HepG2 (cell line): ENCODE measurements around the gene ANKRD52. TPM values are rescaled to one million over a fixed set of nuclear protein-coding genes. Genes with fewer than 3 reads are reported as not detected.

Experiments
- ATAC-seq: fragments of 200-7000 bp; cut with Tn5 transposase; 3 replicates; pipeline ENCODE4 v1.9.1; 2020; ENCODE audit warnings: mild to moderate bottlenecking, moderate library complexity
- BruUV-seq: library from RNA; stranded (reverse); fragments of 400-500 nt; replicated peaks from 2 replicates; lab custom pipeline; 2021; lab: Mats Ljungman, UMichigan
- CTCF ChIA-PET: fragments of 300-600 bp; formaldehyde crosslinking; extraction: SDS; loops from one replicate; lab custom pipeline; 2021; ENCODE audit warnings: low total read pairs, inconsistent platforms, low intra/inter-chr PET ratio; lab: Yijun Ruan, JAX
- POLR2A ChIA-PET: fragments of 350-600 bp; sonication (Branson Sonifier 250); formaldehyde crosslinking; loops from one replicate; lab custom pipeline; 2020; ENCODE audit warnings: antibody characterized with exemption, inconsistent platforms; lab: Yijun Ruan, JAX
- DNase-seq: peaks from one replicate; pipeline ENCODE4 v3.0.0-alpha.2; 2015; ENCODE audit warnings: low spot score
- FAIRE-seq: peaks from 3 replicates; lab custom pipeline; 2011; peaks lifted over from hg19 to GRCh38; lab: Jason Lieb, UNC
- H2AFZ ChIP-seq: one replicate; pipeline ENCODE4 v1.6.1; 2011; ENCODE audit warnings: low read length, inconsistent platforms
- H3K27ac ChIP-seq: fragments of 300-600 bp; 3 replicates; pipeline ENCODE4 v1.8.0; 2011; ENCODE audit warnings: mixed run types, mild to moderate bottlenecking, mixed read lengths, low read length, inconsistent platforms; ENCODE audit not compliant: insufficient read depth; ENCODE audit errors: extremely low read length
- H3K27me3 ChIP-seq, 2 experiments: fragments of 200-600 bp in 1 of 2; 2 replicates in 1 of 2; 3 replicates in 1 of 2; pipeline versions ENCODE4 v1.6.0 to v1.8.0; 2011; ENCODE audit warnings: low read length in 2 of 2, mild to moderate bottlenecking in 2 of 2, moderate library complexity in 2 of 2, inconsistent platforms in 1 of 2; ENCODE audit not compliant: insufficient read depth in 2 of 2, control insufficient read depth in 1 of 2
- H3K36me3 ChIP-seq, 2 experiments: fragments of 200-600 bp in 1 of 2; replicated peaks in 1 of 2; 2 replicates in 1 of 2; 3 replicates in 1 of 2; pipeline versions ENCODE4 v1.5.1 to v1.8.0; 2011; ENCODE audit warnings: low read length in 2 of 2, inconsistent platforms in 1 of 2; ENCODE audit not compliant: insufficient read depth in 2 of 2, control insufficient read depth in 1 of 2
- H3K4me1 ChIP-seq: 2 replicates; pipeline ENCODE4 v1.5.1; 2012; ENCODE audit warnings: low read length, inconsistent platforms; ENCODE audit not compliant: insufficient read depth
- H3K4me2 ChIP-seq: 2 replicates; pipeline ENCODE4 v1.6.0; 2011; ENCODE audit warnings: low read depth, low read length, inconsistent platforms
- H3K4me3 ChIP-seq, 3 experiments: fragments of 200-600 bp in 1 of 3; sonication (generic), shearing (Covaris generic) in 1 of 3; replicated peaks in 1 of 3; 2 replicates each; pipeline ENCODE4 v1.5.1; 2011 to 2016; ENCODE audit warnings: low read length in 3 of 3, inconsistent platforms in 2 of 3, low read depth in 2 of 3, mild to moderate bottlenecking in 2 of 3, control low read depth in 1 of 3, mixed read lengths in 1 of 3; ENCODE audit not compliant: insufficient read depth in 1 of 3
- H3K79me2 ChIP-seq: one replicate; pipeline ENCODE4 v1.6.1; 2011; ENCODE audit warnings: low read length, inconsistent platforms; ENCODE audit not compliant: insufficient read depth
- H3K9ac ChIP-seq: 2 replicates; pipeline ENCODE4 v1.6.0; 2011; ENCODE audit warnings: mild to moderate bottlenecking, low read depth, low read length, inconsistent platforms; ENCODE audit not compliant: insufficient read depth
- H3K9me3 ChIP-seq: 2 replicates; pipeline ENCODE4 v1.5.1; 2012; ENCODE audit warnings: mild to moderate bottlenecking, low read length
- H4K20me1 ChIP-seq: 2 replicates; pipeline ENCODE4 v1.6.0; 2011; ENCODE audit warnings: inconsistent platforms, mild to moderate bottlenecking, low read length, moderate library complexity; ENCODE audit not compliant: insufficient read depth
- ASH2L ChIP-seq: fragments of 300-600, 200-600 bp; sonication (generic); IDR thresholded peaks from 2 replicates; pipeline ENCODE4 v1.7.0; 2017; ENCODE audit warnings: low read depth, mild to moderate bottlenecking, moderate library complexity, mixed read lengths, low read length; ENCODE audit not compliant: insufficient read length
- DNMT1 ChIP-seq: sonication (generic); formaldehyde crosslinking; IDR thresholded peaks from 2 replicates; pipeline ENCODE4 v1.5.1; 2020; ENCODE audit warnings: mild to moderate bottlenecking, missing genetic modification reagents
- EP300 ChIP-seq, 3 experiments: sonication (generic) in 1 of 3; formaldehyde crosslinking in 1 of 3; IDR thresholded peaks; 2 replicates each; pipeline versions ENCODE4 v1.5.1 to v1.6.1; 2011 to 2020; ENCODE audit warnings: low read depth in 2 of 3, low read length in 2 of 3, borderline replicate concordance in 1 of 3, improper control_type of control experiment in 1 of 3, mild to moderate bottlenecking in 1 of 3, missing genetic modification reagents in 1 of 3, moderate library complexity in 1 of 3
- FOXK1 ChIP-seq: sonication (generic); formaldehyde crosslinking; IDR thresholded peaks from 2 replicates; pipeline ENCODE4 v1.4.0; 2020; ENCODE audit warnings: low read depth, missing genetic modification reagents, borderline replicate concordance
- GATAD2A ChIP-seq: IDR thresholded peaks from 2 replicates; pipeline ENCODE4 v1.6.1; 2016
- HNF4A ChIP-seq: sonication (generic); formaldehyde crosslinking; IDR thresholded peaks from 2 replicates; pipeline ENCODE4 v1.4.0; 2020; ENCODE audit warnings: missing genetic modification reagents
- HNRNPK ChIP-seq: fragments of 200-400 bp; formaldehyde crosslinking; IDR thresholded peaks from 2 replicates; pipeline ENCODE4 v1.6.1; 2018; ENCODE audit warnings: low read length, low read depth, moderate library complexity, mild to moderate bottlenecking; ENCODE audit not compliant: poor library complexity, severe bottlenecking
- MAX ChIP-seq: IDR thresholded peaks from 2 replicates; pipeline ENCODE4 v1.6.1; 2012; ENCODE audit warnings: inconsistent platforms
- MXD4 ChIP-seq: IDR thresholded peaks from 2 replicates; pipeline ENCODE4 v1.6.1; 2016; ENCODE audit warnings: mild to moderate bottlenecking, missing biosample characterization, missing genetic modification reagents
- NCOA2 ChIP-seq: sonication (generic); formaldehyde crosslinking; IDR thresholded peaks from 2 replicates; pipeline ENCODE4 v1.8.0; 2022; ENCODE audit warnings: inconsistent platforms
- NRL ChIP-seq: sonication (generic); formaldehyde crosslinking; IDR thresholded peaks from 2 replicates; pipeline ENCODE4 v1.5.0; 2020; ENCODE audit warnings: missing genetic modification reagents, mild to moderate bottlenecking, moderate library complexity, borderline replicate concordance
- RARA ChIP-seq: IDR thresholded peaks from 2 replicates; pipeline ENCODE4 v1.6.1; 2016; ENCODE audit warnings: missing genetic modification reagents, missing compliant biosample characterization
- SMAD9 ChIP-seq: sonication (generic); formaldehyde crosslinking; IDR thresholded peaks from 2 replicates; pipeline ENCODE4 v1.5.1; 2020; ENCODE audit warnings: mild to moderate bottlenecking, missing genetic modification reagents
- ZNF430 ChIP-seq: sonication (generic); formaldehyde crosslinking; IDR thresholded peaks from 2 replicates; pipeline ENCODE4 v1.9.0; 2021; ENCODE audit warnings: mild to moderate bottlenecking, missing genetic modification reagents
- WGBS: methylation state at CpG from one replicate; pipeline ENCODE4 v1.1.6; 2017; ENCODE audit warnings: low lambda C conversion rate; 5-methylcytosine and 5-hydroxymethylcytosine counted together
- in situ Hi-C: cut with HindIII; loops from 2 replicates; pipeline ENCODE4 v1.10.0; 2017; ENCODE audit warnings: low pct_unique_long_range_greater_than_20kb; ENCODE audit not compliant: extremely low pct_ligation_motif_present
- intact Hi-C: fragments of 100-400 bp; cut with micrococcal nuclease; formaldehyde crosslinking; loops from one replicate; pipeline ENCODE4 v1.10.0; 2022; ENCODE audit not compliant: unreplicated experiment
- polyA plus RNA-seq, 8 experiments: library from polyadenylated mRNA; depleted of rRNA in 3 of 8; stranded (reverse) in 7 of 8; unstranded in 1 of 8; fragments of >200 nt; fragmentation: Illumina TruSeq in 4 of 8; extraction: Trizol in 4 of 8; gene quantifications; 2 replicates each; pipeline versions ENCODE4 v1.2.1 to v1.2.3, GENCODE V29; 2011 to 2016; ENCODE audit warnings: low read depth in 4 of 8, missing spikeins in 1 of 8, mixed read lengths in 1 of 8; ENCODE audit not compliant: insufficient read depth in 1 of 8
- total RNA-seq, 5 experiments: library from RNA; depleted of rRNA; stranded (reverse); fragments of >200 nt; fragmentation: Illumina TruSeq; extraction: Trizol; gene quantifications; 2 replicates each; pipeline ENCODE4 v1.2.3, GENCODE V29; 2016; ENCODE audit warnings: low read depth in 1 of 5
- TF ChIP-seq, protein P1 (sequence below): sonication (generic); formaldehyde crosslinking; IDR thresholded peaks from 2 replicates; pipeline ENCODE4 v1.5.0; 2020; ENCODE audit warnings: missing genetic modification reagents
- TF ChIP-seq, protein P2 (sequence below): sonication (generic); formaldehyde crosslinking; IDR thresholded peaks from 2 replicates; pipeline ENCODE4 v1.5.0; 2020; ENCODE audit warnings: mild to moderate bottlenecking, missing genetic modification reagents, borderline replicate concordance

ANKRD52 gene
- total and polyA plus RNA-seq, 2 of the 13 experiments (the other 11 are each of a cell fraction or from before 2014, with no cell fraction given), result 7.8 to 9.2 TPM

DNA sequence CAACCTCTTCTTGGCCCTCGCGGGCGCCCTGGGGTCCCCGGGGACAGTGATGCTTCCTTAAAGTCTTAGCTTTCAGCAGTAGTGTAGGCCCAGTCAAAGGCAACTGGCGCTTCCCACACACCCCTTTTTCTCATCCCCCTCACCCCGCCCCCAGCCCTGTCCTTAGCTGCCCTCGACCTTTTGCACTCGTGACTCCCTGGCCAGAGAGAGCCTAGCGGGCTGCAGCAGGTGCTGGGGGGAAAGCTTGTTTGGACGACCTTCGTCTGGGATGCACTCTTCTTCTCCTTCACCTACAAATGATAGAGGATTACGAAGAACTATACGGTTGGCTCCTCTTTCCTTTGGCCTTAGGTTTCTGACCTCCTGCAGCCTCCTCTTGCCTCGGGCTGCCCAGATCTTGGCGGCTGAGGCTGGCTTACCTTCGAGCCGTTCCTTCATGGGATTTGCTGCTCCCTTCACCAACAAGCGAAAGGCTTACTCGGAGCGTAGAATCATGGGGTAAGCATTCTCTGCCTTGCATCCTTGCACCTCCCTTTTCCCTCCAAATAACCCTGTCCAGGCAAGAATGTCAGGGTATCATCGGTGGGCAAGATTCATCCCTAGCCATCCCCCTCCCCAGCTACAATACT, 9.4 kb upstream of the ANKRD52 start:
- 22% methylated on average over 15 of the region's 21 CpGs for WGBS
- ATAC-seq, result peak; percentile 60
- ChIA-PET POLR2A (interaction anchor here (0.6 to 3.7 kb wide), 23 partner anchors 8 to 203 kb away, joined by 3 to 47 read pairs (median 5); partner anchors contain the start of genes ANKRD52, CNPY2, CS and IL23A), CTCF (interaction anchor here (1.4 kb wide), 1 partner anchor 9 kb away, joined by 6 read pairs; the partner anchor contains the start of gene ANKRD52)
- H4K20me1 ChIP-seq, result no peaks in the 10 kb centered on the region
- peak overlapping the region; percentile 82 for H3K27ac ChIP-seq
- intact Hi-C loops, result loop anchor here (2.0 kb wide), 2 partner anchors 19 to 75 kb away; no protein-coding TSS in a partner anchor
- peaks cover 6 to 14% of the 10 kb centered on the region in 2 experiments; a peak in 3 of 5 replicates for H3K36me3 ChIP-seq
- no peak overlapping the region for H2AFZ ChIP-seq
- peak; percentile 65 for FAIRE-seq
- peak overlapping the region; percentile 54 to 91 (median 83); a peak in 5 of 6 replicates for H3K4me3 ChIP-seq
- H3K9ac ChIP-seq, result peak overlapping the region; percentile 69
- H3K4me1 ChIP-seq, result peaks cover 15% of the 10 kb centered on the region
- no peaks in the 10 kb centered on the region; a peak in 1 of 5 replicates for H3K27me3 ChIP-seq
- in situ Hi-C loops, result no loop called here
- DNase-seq, result peak; percentile 44
- H3K4me2 ChIP-seq, result peak overlapping the region; percentile 99
- BruUV-seq, result no TSS peak
- H3K79me2 ChIP-seq, result no peaks in the 10 kb centered on the region
- H3K9me3 ChIP-seq, result no peaks in the 10 kb centered on the region
- peak; percentile 10; the same call in 1 of the 2 replicates for TF ChIP-seq ZNF430
- TF ChIP-seq EP300 (IDR thresholded peaks at IDR 0.05; ENCODE audit: low read depth in 2 of 2, low read length in 2 of 2), result 0 out of 4 replicates have a peak, but pooled peaks of 1 of the 2 experiments have one; percentile 15
- no peak for TF ChIP-seq EP300 (CRISPR knock-in tag; IDR thresholded peaks at IDR 0.05; ENCODE audit: borderline replicate concordance)
- TF ChIP-seq, protein P1, sequence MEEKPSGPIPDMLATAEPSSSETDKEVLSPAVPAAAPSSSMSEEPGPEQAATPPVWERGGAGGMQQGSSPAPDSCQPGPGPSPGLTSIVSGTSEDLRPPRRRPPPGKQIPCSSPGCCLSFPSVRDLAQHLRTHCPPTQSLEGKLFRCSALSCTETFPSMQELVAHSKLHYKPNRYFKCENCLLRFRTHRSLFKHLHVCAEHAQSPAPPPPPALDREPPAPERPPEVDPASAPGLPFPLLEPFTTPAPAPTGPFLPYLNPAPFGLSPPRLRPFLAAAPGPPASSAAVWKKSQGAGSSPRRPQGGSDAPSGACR (CRISPR knock-in tag), result no peak
- TF ChIP-seq RARA (CRISPR knock-in tag), result peak; percentile 71
- no peak for TF ChIP-seq HNRNPK
- no peak for TF ChIP-seq DNMT1 (CRISPR knock-in tag)
- TF ChIP-seq, protein P2, sequence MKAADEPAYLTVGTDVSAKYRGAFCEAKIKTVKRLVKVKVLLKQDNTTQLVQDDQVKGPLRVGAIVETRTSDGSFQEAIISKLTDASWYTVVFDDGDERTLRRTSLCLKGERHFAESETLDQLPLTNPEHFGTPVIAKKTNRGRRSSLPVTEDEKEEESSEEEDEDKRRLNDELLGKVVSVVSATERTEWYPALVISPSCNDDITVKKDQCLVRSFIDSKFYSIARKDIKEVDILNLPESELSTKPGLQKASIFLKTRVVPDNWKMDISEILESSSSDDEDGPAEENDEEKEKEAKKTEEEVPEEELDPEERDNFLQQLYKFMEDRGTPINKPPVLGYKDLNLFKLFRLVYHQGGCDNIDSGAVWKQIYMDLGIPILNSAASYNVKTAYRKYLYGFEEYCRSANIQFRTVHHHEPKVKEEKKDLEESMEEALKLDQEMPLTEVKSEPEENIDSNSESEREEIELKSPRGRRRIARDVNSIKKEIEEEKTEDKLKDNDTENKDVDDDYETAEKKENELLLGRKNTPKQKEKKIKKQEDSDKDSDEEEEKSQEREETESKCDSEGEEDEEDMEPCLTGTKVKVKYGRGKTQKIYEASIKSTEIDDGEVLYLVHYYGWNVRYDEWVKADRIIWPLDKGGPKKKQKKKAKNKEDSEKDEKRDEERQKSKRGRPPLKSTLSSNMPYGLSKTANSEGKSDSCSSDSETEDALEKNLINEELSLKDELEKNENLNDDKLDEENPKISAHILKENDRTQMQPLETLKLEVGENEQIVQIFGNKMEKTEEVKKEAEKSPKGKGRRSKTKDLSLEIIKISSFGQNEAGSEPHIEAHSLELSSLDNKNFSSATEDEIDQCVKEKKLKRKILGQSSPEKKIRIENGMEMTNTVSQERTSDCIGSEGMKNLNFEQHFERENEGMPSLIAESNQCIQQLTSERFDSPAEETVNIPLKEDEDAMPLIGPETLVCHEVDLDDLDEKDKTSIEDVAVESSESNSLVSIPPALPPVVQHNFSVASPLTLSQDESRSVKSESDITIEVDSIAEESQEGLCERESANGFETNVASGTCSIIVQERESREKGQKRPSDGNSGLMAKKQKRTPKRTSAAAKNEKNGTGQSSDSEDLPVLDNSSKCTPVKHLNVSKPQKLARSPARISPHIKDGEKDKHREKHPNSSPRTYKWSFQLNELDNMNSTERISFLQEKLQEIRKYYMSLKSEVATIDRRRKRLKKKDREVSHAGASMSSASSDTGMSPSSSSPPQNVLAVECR (CRISPR knock-in tag), result no peak
- no peak for TF ChIP-seq SMAD9 (CRISPR knock-in tag)
- TF ChIP-seq NRL (CRISPR knock-in tag), result no peak
- peak; percentile 59 for TF ChIP-seq HNF4A
- TF ChIP-seq MXD4 (CRISPR knock-in tag), result no peak
- 0 out of 2 replicates have a peak, but pooled peaks have one; percentile 19 for TF ChIP-seq GATAD2A (CRISPR knock-in tag)
- TF ChIP-seq FOXK1, result no peak
- peak; percentile 28; the same call in 1 of the 2 replicates for TF ChIP-seq MAX
- TF ChIP-seq ASH2L, result peak; percentile 18
- TF ChIP-seq NCOA2 (CRISPR knock-in tag), result peak; percentile 51; the same call in 1 of the 2 replicates
